ENCODE data around the gene PLCH2. TPM values are rescaled to one million over a fixed set of nuclear protein-coding genes. Genes with fewer than 3 reads are reported as not detected.

PLCH2 gene
- total RNA-seq, 2 donors from 2014 or later = 1.1 to 1.9 TPM

DNA sequence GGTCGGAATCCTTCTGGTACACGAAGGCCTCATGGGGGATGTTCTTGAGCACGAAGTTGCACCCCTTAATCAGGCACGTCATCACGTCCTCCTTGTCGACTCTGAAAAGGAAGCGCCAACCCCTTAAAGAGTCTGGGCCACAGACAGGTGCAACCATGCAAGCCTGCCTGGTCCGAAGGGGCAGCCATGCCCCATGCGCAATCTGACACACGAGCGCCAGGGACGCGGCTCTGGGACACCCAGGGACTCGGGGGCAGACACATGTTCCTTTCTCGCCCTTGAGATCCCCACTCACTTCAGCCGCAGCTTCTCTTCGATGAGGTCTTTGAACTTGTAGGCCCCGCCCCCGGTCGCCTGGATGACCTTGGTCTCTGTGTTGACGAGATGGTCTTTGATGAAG lies 44.7 kb downstream of the PLCH2 start:
- DNase-seq (ENCODE audit: low spot score) (no peak), ATAC-seq (ENCODE audit: insufficient number of reproducible peaks, low FRiP score, low read depth) (no peak)
- Histone ChIP-seq H3K27me3 (replicated peaks; ENCODE audit: insufficient read depth) (no peaks in the 10 kb centered on the region), H3K27ac (no peak overlapping the region), H3K4me3 (no peak overlapping the region), H3K9me3 (no peaks in the 10 kb centered on the region), H3K36me3 (peaks cover 57% of the 10 kb centered on the region), H3K4me1 (ENCODE audit: control insufficient read depth in 1 of 2, low read depth in 2 of 2) (peaks cover 12 to 22% of the 10 kb centered on the region in 2 donors)
- TF ChIP-seq, protein P1, sequence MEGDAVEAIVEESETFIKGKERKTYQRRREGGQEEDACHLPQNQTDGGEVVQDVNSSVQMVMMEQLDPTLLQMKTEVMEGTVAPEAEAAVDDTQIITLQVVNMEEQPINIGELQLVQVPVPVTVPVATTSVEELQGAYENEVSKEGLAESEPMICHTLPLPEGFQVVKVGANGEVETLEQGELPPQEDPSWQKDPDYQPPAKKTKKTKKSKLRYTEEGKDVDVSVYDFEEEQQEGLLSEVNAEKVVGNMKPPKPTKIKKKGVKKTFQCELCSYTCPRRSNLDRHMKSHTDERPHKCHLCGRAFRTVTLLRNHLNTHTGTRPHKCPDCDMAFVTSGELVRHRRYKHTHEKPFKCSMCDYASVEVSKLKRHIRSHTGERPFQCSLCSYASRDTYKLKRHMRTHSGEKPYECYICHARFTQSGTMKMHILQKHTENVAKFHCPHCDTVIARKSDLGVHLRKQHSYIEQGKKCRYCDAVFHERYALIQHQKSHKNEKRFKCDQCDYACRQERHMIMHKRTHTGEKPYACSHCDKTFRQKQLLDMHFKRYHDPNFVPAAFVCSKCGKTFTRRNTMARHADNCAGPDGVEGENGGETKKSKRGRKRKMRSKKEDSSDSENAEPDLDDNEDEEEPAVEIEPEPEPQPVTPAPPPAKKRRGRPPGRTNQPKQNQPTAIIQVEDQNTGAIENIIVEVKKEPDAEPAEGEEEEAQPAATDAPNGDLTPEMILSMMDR (IDR thresholded peaks at IDR 0.05) = no peak

DNA sequence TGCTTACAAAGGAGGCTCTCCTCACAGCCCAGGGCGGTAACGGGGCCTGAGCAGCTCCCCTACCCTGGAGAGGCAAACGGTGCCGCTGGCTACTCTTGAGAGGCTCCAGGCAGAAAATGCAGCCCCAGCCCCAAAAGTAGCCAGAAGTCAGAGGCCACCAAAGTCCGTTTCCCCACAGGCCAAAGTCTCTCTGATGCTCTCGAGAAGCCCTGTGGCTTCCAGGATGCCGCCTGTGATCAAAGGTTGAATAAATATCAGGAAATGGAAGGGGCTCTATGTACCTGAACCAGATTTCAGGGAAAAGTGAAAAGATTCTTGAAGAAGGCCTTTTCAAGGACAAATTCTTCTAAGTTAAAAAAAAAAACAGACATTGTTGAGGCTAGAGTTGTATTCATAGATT lies 46.1 kb downstream of the PLCH2 start:
- Histone ChIP-seq H3K27ac (no peak overlapping the region), H3K27me3 (replicated peaks; ENCODE audit: insufficient read depth) (no peaks in the 10 kb centered on the region), H3K36me3 (peaks cover 43% of the 10 kb centered on the region), H3K9me3 (no peaks in the 10 kb centered on the region), H3K4me1 (ENCODE audit: control insufficient read depth in 1 of 2, low read depth in 2 of 2) (peaks cover 19 to 29% of the 10 kb centered on the region in 2 donors), H3K4me3 (no peak overlapping the region)
- DNase-seq (ENCODE audit: low spot score) (no peak), ATAC-seq (ENCODE audit: insufficient number of reproducible peaks, low FRiP score, low read depth) (no peak)
- TF ChIP-seq, protein P1 (IDR thresholded peaks at IDR 0.05) = no peak

DNA sequence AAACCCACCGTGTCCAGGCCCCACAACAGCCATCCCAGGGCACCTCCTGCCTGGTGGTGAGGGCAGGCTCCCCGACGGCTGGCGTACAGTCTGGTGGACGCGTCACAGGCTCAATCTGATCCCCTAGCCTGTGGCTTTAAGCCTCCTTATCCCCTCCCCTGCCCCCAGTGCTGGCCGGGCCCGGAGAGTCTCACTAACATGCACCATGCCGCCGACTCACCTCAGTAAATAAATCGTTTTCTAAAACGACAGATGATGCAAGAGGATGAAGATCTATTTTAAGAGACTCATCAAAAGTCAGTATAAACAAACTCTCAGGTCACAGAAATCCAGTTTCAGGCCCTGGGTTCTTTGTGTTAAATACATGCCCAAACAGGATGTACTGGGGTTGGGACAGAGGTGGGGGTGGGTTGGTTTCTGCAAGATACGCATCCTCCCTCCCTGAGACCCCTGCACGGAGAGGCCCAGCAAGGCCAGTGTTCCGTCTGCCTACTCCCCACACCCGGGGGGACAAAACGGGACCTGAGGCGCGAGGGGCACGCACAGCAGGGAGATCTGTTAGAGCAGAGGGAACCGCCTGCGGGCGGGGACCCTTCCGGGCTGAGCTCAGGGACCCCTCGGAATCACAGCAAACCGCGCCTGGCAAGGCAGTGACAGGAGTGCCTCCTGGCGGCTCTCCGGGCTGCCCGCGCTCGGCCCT lies 47.3 kb downstream of the PLCH2 start:
- H3K27me3 ChIP-seq (replicated peaks; ENCODE audit: insufficient read depth) = no peaks in the 10 kb centered on the region
- TF ChIP-seq, protein P1 (IDR thresholded peaks at IDR 0.05) = no peak
- H3K27ac ChIP-seq = no peak overlapping the region
- H3K4me3 ChIP-seq = no peak overlapping the region
- no peaks in the 10 kb centered on the region for H3K9me3 ChIP-seq
- DNase-seq (ENCODE audit: low spot score) = no peak
- peaks cover 30 to 40% of the 10 kb centered on the region in 2 donors for H3K4me1 ChIP-seq (ENCODE audit: control insufficient read depth in 1 of 2, low read depth in 2 of 2)
- ATAC-seq (ENCODE audit: insufficient number of reproducible peaks, low FRiP score, low read depth) = no peak
- peaks cover 32% of the 10 kb centered on the region for H3K36me3 ChIP-seq

DNA sequence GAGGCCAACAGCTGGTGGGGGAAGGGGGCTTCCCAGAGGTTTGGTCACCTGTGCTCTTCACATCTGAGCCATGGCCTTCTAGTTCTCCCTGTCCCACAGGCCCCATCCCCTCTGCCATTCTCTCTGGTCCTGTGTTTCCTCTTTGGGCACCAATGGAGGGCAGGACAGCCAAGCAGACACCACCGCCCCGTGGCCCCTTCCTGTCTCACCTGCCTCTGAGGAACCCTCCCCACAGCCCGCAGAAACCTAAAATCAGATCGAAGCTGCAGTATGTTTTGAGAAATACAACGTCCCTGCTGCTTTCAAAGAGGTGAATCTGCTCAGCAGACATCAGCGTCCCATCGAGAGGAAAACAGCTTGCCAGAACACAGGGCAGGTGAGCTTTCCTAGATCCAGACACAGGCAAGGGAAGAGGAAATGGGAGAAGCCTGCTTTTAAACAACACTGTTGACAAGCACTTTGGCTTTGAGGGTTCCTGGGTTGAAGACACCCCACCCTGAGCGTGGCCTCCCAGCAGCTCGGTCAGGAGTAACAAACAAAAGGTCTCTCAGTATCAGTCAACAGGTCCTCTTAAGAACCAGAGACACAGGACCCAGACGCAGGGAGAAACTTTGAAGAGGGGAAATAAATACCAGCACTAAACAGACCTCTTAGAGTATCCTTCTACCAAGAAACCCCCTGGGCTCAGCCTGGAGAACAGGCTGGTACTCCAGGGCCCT lies 48.0 kb downstream of the PLCH2 start:
- H3K36me3 ChIP-seq = peaks cover 25% of the 10 kb centered on the region
- H3K27ac ChIP-seq = no peak overlapping the region
- H3K27me3 ChIP-seq (replicated peaks; ENCODE audit: insufficient read depth) = no peaks in the 10 kb centered on the region
- no peak for DNase-seq (ENCODE audit: low spot score)
- no peaks in the 10 kb centered on the region for H3K9me3 ChIP-seq
- H3K4me1 ChIP-seq (ENCODE audit: control insufficient read depth in 1 of 2, low read depth in 2 of 2) = peaks cover 37 to 47% of the 10 kb centered on the region in 2 donors
- no peak for ATAC-seq (ENCODE audit: insufficient number of reproducible peaks, low FRiP score, low read depth)
- TF ChIP-seq, protein P1 (IDR thresholded peaks at IDR 0.05) = no peak
- no peak overlapping the region for H3K4me3 ChIP-seq

DNA sequence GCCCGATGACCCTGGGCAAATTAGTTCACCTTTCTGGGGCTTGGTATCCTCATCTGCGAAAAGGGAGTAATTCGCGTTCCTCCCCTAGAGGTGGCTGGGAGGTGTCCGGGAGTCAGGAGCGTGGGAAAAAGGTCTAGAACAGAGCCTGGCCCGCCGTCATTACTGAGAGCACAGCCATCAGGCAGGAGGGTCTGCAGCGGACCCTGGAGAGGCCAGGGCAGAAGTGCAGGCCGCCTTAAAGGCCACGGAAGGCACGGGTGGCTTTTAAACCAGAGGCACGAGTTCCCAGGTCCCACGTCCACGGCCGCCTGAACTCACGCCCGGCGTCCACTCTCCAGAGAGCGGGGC lies 49.5 kb downstream of the PLCH2 start:
- H3K27ac ChIP-seq = peak overlapping the region; percentile 38 to 56
- ATAC-seq (ENCODE audit: insufficient number of reproducible peaks, low FRiP score, low read depth) (no peak), DNase-seq (ENCODE audit: low spot score) (no peak)
- H3K4me1 ChIP-seq (ENCODE audit: control insufficient read depth in 1 of 2, low read depth in 2 of 2) = peaks cover 43 to 59% of the 10 kb centered on the region in 2 donors
- H3K9me3 ChIP-seq = no peaks in the 10 kb centered on the region
- H3K27me3 ChIP-seq (replicated peaks; ENCODE audit: insufficient read depth) = no peaks in the 10 kb centered on the region
- H3K36me3 ChIP-seq = peaks cover 10% of the 10 kb centered on the region
- TF ChIP-seq, protein P1 (IDR thresholded peaks at IDR 0.05) = no peak
- H3K4me3 ChIP-seq = peak overlapping the region; percentile 76
